ENCODE data around the gene ARL8B.

Gene ARL8B

GRCh38 chr3:5194801-5195509, 72.9 kb downstream of the ARL8B start:
- Histone ChIP-seq H3K4me1 (ENCODE audit: control insufficient read depth in 2 of 2, insufficient read depth in 1 of 2, low read depth in 1 of 2, low read length in 2 of 2) (no peaks in the 10 kb centered on the region), H3K4me3 (ENCODE audit: low read length in 2 of 2) (no peak overlapping the region), H3K4ac (ENCODE audit: low read length) (no peak overlapping the region), H3K79me1 (ENCODE audit: low read depth, low read length) (no peaks in the 10 kb centered on the region), H2BK15ac (ENCODE audit: low read length) (no peak overlapping the region), H2BK120ac (ENCODE audit: low read depth, low read length) (no peak overlapping the region), H2BK12ac (ENCODE audit: low read length) (no peak overlapping the region), H3K27me3 (ENCODE audit: control insufficient read depth in 3 of 3, insufficient read depth in 3 of 3, low read depth in 1 of 3, low read length in 3 of 3) (no peaks in the 10 kb centered on the region), H2AK5ac (ENCODE audit: low read depth, low read length) (no peak overlapping the region), H3K4me2 (ENCODE audit: insufficient read depth, low read length, poor library complexity, severe bottlenecking) (no peak overlapping the region), H4K91ac (ENCODE audit: low read depth, low read length, poor library complexity) (no peak overlapping the region), H3K36me3 (replicated peaks in 1 of 2; ENCODE audit: control insufficient read depth in 2 of 2, insufficient read depth in 2 of 2, low read length in 2 of 2) (peaks cover 0 to 81% of the 10 kb centered on the region in 2 donors), H3K9ac (ENCODE audit: low read depth, low read length, poor library complexity) (no peak overlapping the region), H2AFZ (ENCODE audit: low read length) (no peak overlapping the region), H3K9me3 (replicated peaks in 1 of 2; ENCODE audit: control insufficient read depth in 2 of 2, insufficient read depth in 1 of 2, low read depth in 1 of 2, low read length in 2 of 2) (no peaks in the 10 kb centered on the region), H3K14ac (ENCODE audit: low read length) (no peak overlapping the region), H2BK5ac (ENCODE audit: low read length) (no peak overlapping the region), H3K27ac (replicated peaks; ENCODE audit: low read length) (no peak overlapping the region), H4K8ac (ENCODE audit: low read depth, low read length) (no peak overlapping the region), H3K23ac (ENCODE audit: low read depth, low read length, poor library complexity) (no peak overlapping the region), H3K18ac (ENCODE audit: low read length) (no peak overlapping the region)
- 100% methylated on average over 1 of the region's 2 CpGs; no CpG with 5 or more reads in 1 of the 2 donors for WGBS, 2 donors (ENCODE audit: extremely low coverage in 2 of 2, insufficient read length in 2 of 2, insufficient replicate concordance in 1 of 2)
- no peak for DNase-seq (ENCODE audit: low spot score)

- WGBS, 2 donors (ENCODE audit: extremely low coverage in 2 of 2, insufficient read length in 2 of 2, insufficient replicate concordance in 1 of 2) = no CpG with 5 or more reads among the region's 2 CpGs
- no peak overlapping the region for H4K91ac ChIP-seq (ENCODE audit: low read depth, low read length, poor library complexity)
- H2BK5ac ChIP-seq (ENCODE audit: low read length) = no peak overlapping the region
- H3K36me3 ChIP-seq (replicated peaks in 1 of 2; ENCODE audit: control insufficient read depth in 2 of 2, insufficient read depth in 2 of 2, low read length in 2 of 2) = peaks cover 0 to 81% of the 10 kb centered on the region in 2 donors
- DNase-seq (ENCODE audit: low spot score) = no peak
- no peaks in the 10 kb centered on the region for H3K79me1 ChIP-seq (ENCODE audit: low read depth, low read length)
- H3K9me3 ChIP-seq (replicated peaks in 1 of 2; ENCODE audit: control insufficient read depth in 2 of 2, insufficient read depth in 1 of 2, low read depth in 1 of 2, low read length in 2 of 2) = no peaks in the 10 kb centered on the region
- H3K4ac ChIP-seq (ENCODE audit: low read length) = no peak overlapping the region
- H3K14ac ChIP-seq (ENCODE audit: low read length) = no peak overlapping the region
- H2AK5ac ChIP-seq (ENCODE audit: low read depth, low read length) = no peak overlapping the region
- H3K4me1 ChIP-seq (ENCODE audit: control insufficient read depth in 2 of 2, insufficient read depth in 1 of 2, low read depth in 1 of 2, low read length in 2 of 2) = no peaks in the 10 kb centered on the region
- H3K4me2 ChIP-seq (ENCODE audit: insufficient read depth, low read length, poor library complexity, severe bottlenecking) = no peak overlapping the region
- H3K4me3 ChIP-seq (ENCODE audit: low read length in 2 of 2) = no peak overlapping the region
- H2BK15ac ChIP-seq (ENCODE audit: low read length) = no peak overlapping the region
- no peak overlapping the region for H2BK120ac ChIP-seq (ENCODE audit: low read depth, low read length)
- H3K18ac ChIP-seq (ENCODE audit: low read length) = no peak overlapping the region
- no peak overlapping the region for H3K9ac ChIP-seq (ENCODE audit: low read depth, low read length, poor library complexity)
- no peak overlapping the region for H3K23ac ChIP-seq (ENCODE audit: low read depth, low read length, poor library complexity)
- no peak overlapping the region for H4K8ac ChIP-seq (ENCODE audit: low read depth, low read length)
- H3K27me3 ChIP-seq (ENCODE audit: control insufficient read depth in 3 of 3, insufficient read depth in 3 of 3, low read depth in 1 of 3, low read length in 3 of 3) = no peaks in the 10 kb centered on the region
- H2AFZ ChIP-seq (ENCODE audit: low read length) = no peak overlapping the region
- H3K27ac ChIP-seq (replicated peaks; ENCODE audit: low read length) = no peak overlapping the region
- H2BK12ac ChIP-seq (ENCODE audit: low read length) = no peak overlapping the region
Measured at GRCh38 chr3:5195605-5196004, 73.5 kb downstream of the ARL8B start.

GRCh38 chr3:5197022-5197421, 74.9 kb downstream of the ARL8B start:
- Histone ChIP-seq H3K36me3 (replicated peaks in 1 of 2; ENCODE audit: control insufficient read depth in 2 of 2, insufficient read depth in 2 of 2, low read length in 2 of 2) (peaks cover 1 to 91% of the 10 kb centered on the region in 2 donors), H3K4me2 (ENCODE audit: insufficient read depth, low read length, poor library complexity, severe bottlenecking) (no peak overlapping the region), H3K9me3 (replicated peaks in 1 of 2; ENCODE audit: control insufficient read depth in 2 of 2, insufficient read depth in 1 of 2, low read depth in 1 of 2, low read length in 2 of 2) (no peaks in the 10 kb centered on the region), H3K18ac (ENCODE audit: low read length) (no peak overlapping the region), H2BK12ac (ENCODE audit: low read length) (no peak overlapping the region), H3K79me1 (ENCODE audit: low read depth, low read length) (no peaks in the 10 kb centered on the region), H3K14ac (ENCODE audit: low read length) (no peak overlapping the region), H2AK5ac (ENCODE audit: low read depth, low read length) (no peak overlapping the region), H3K4ac (ENCODE audit: low read length) (no peak overlapping the region), H4K8ac (ENCODE audit: low read depth, low read length) (no peak overlapping the region), H3K27me3 (ENCODE audit: control insufficient read depth in 3 of 3, insufficient read depth in 3 of 3, low read depth in 1 of 3, low read length in 3 of 3) (no peaks in the 10 kb centered on the region), H3K23ac (ENCODE audit: low read depth, low read length, poor library complexity) (no peak overlapping the region), H4K91ac (ENCODE audit: low read depth, low read length, poor library complexity) (no peak overlapping the region), H2BK5ac (ENCODE audit: low read length) (no peak overlapping the region), H2BK15ac (ENCODE audit: low read length) (no peak overlapping the region), H3K9ac (ENCODE audit: low read depth, low read length, poor library complexity) (no peak overlapping the region), H3K4me3 (ENCODE audit: low read length in 2 of 2) (no peak overlapping the region), H2BK120ac (ENCODE audit: low read depth, low read length) (no peak overlapping the region), H3K27ac (replicated peaks; ENCODE audit: low read length) (no peak overlapping the region), H2AFZ (ENCODE audit: low read length) (no peak overlapping the region), H3K4me1 (ENCODE audit: control insufficient read depth in 2 of 2, insufficient read depth in 1 of 2, low read depth in 1 of 2, low read length in 2 of 2) (no peaks in the 10 kb centered on the region)
- DNase-seq (ENCODE audit: low spot score) = no peak
- no CpG with 5 or more reads among the region's 4 CpGs for WGBS, 2 donors (ENCODE audit: extremely low coverage in 2 of 2, insufficient read length in 2 of 2, insufficient replicate concordance in 1 of 2)

- Histone ChIP-seq H2BK120ac (ENCODE audit: low read depth, low read length) (no peak overlapping the region), H2BK15ac (ENCODE audit: low read length) (no peak overlapping the region), H2AK5ac (ENCODE audit: low read depth, low read length) (no peak overlapping the region), H3K14ac (ENCODE audit: low read length) (no peak overlapping the region), H3K27me3 (ENCODE audit: control insufficient read depth in 3 of 3, insufficient read depth in 3 of 3, low read depth in 1 of 3, low read length in 3 of 3) (no peaks in the 10 kb centered on the region), H4K8ac (ENCODE audit: low read depth, low read length) (no peak overlapping the region), H3K4me3 (ENCODE audit: low read length in 2 of 2) (no peak overlapping the region), H4K91ac (ENCODE audit: low read depth, low read length, poor library complexity) (no peak overlapping the region), H3K4me1 (ENCODE audit: control insufficient read depth in 2 of 2, insufficient read depth in 1 of 2, low read depth in 1 of 2, low read length in 2 of 2) (no peaks in the 10 kb centered on the region), H3K18ac (ENCODE audit: low read length) (no peak overlapping the region), H2BK5ac (ENCODE audit: low read length) (no peak overlapping the region), H3K23ac (ENCODE audit: low read depth, low read length, poor library complexity) (no peak overlapping the region), H3K27ac (replicated peaks; ENCODE audit: low read length) (no peak overlapping the region), H3K9me3 (replicated peaks in 1 of 2; ENCODE audit: control insufficient read depth in 2 of 2, insufficient read depth in 1 of 2, low read depth in 1 of 2, low read length in 2 of 2) (no peaks in the 10 kb centered on the region), H2AFZ (ENCODE audit: low read length) (no peak overlapping the region), H3K36me3 (replicated peaks in 1 of 2; ENCODE audit: control insufficient read depth in 2 of 2, insufficient read depth in 2 of 2, low read length in 2 of 2) (peaks cover 1 to 91% of the 10 kb centered on the region in 2 donors), H3K4me2 (ENCODE audit: insufficient read depth, low read length, poor library complexity, severe bottlenecking) (no peak overlapping the region), H3K79me1 (ENCODE audit: low read depth, low read length) (no peaks in the 10 kb centered on the region), H3K9ac (ENCODE audit: low read depth, low read length, poor library complexity) (no peak overlapping the region), H3K4ac (ENCODE audit: low read length) (no peak overlapping the region), H2BK12ac (ENCODE audit: low read length) (no peak overlapping the region)
- WGBS, 2 donors (ENCODE audit: extremely low coverage in 2 of 2, insufficient read length in 2 of 2, insufficient replicate concordance in 1 of 2) = no CpG with 5 or more reads among the region's 8 CpGs
- no peak for DNase-seq (ENCODE audit: low spot score)
Measured at GRCh38 chr3:5197470-5198312, 75.6 kb downstream of the ARL8B start.

Measured in neuronal stem cell (in vitro differentiated cells).